Measurements from ENCODE around the gene BCO1.

Gene BCO1

DNA sequence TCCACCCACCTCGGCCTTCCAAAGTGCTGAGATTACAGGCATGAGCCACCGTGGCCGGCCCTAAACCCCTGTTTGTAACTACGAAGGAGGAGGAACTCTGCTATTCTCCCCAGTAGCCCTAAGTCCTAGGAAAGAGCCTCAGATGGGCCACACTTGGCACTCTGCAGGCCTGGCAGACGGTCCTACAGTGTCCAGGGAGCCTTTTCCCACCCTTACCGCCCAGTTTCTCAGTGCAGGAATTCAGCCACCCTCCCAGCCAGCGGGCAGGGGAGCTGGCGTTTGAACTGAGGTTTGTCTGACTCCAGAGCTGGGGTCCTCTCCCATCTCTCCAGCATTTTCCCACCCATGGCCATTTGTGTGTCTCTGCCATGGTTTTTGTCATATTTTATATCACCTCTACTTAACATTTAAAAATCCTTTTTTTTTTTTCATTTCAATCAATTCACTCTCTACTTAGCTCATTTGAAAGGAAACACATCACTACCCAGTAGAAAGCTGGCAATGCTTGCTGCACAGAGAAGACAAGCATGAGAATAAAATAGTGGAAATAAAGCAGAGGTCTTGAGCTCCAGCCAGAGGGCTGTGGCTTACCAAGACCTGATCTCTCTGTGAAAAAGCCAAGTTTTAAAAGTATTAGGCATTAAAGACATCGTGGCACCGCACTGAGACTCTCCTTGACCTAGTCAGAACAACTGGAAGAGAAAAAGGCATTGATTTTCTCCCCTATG is 34.9 kb downstream of the BCO1 start:
- in situ Hi-C loops (cut with MboI; ENCODE audit: low sequenced_read_pairs): no loop called here

DNA sequence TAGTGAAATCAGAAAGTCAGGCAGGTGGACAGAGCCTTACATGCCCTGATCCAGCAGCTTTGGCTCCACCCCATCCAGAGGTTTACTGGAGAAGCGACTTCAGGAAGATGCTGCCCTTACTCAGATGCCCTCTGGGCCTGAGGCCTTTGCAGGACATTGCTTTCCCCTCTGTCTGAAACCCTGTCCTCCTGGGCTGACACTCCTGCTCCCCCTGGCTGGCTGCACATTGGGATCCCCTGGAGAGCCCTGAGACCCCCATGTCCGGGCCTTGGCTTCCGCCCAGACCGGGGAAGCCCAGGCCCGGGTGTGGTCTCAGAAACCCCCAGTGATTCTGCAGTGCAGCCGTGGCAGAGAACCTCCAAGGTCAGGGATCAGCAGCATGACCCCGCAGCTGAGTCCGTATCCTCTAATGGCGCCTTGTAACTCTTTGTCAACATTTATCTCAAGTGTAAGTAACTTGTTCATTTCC is 36.6 kb downstream of the BCO1 start:
- in situ Hi-C loops (cut with MboI; ENCODE audit: low sequenced_read_pairs): no loop called here

DNA sequence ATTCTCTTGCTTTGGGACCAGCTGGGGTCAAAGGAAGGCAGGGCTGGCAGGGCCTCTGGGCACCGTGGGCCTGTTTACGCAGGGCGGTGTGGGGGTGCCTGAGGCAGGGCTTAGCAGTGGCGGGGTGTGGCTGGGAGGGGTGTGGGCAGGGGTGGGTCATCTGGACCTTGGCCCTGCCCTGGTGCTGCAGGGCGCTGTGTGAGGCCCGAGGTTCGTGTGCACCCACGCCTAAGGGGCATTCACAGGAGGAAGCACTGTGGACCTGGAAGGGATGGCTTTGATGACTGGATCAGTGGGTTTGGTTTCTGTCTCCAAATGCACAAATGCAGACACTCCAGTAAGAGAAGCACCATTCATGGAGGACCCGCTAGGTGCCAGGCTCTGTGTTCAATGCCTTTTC is 37.3 kb downstream of the BCO1 start:
- in situ Hi-C loops (cut with MboI; ENCODE audit: low sequenced_read_pairs): no loop called here

DNA sequence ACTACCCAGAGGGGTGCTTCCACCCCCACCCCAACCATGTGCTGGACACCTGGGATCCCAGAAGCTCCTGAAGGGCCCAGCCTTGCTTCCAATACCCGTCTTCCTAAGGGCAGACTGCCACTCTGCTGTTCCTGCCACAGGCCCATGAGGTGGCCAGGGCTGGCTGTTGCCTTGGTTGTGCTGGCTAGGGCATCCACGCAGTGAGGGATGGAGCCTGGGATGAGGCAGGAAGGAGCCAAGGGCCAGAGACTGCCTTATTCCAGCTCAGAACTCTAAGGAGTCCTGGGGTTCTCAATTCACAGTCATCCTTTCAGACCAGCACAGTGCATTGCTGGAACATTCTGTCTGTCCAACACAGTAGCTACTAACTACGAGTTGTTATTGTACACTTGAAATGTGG is 37.8 kb downstream of the BCO1 start:
- in situ Hi-C loops (cut with MboI; ENCODE audit: low sequenced_read_pairs): no loop called here

DNA sequence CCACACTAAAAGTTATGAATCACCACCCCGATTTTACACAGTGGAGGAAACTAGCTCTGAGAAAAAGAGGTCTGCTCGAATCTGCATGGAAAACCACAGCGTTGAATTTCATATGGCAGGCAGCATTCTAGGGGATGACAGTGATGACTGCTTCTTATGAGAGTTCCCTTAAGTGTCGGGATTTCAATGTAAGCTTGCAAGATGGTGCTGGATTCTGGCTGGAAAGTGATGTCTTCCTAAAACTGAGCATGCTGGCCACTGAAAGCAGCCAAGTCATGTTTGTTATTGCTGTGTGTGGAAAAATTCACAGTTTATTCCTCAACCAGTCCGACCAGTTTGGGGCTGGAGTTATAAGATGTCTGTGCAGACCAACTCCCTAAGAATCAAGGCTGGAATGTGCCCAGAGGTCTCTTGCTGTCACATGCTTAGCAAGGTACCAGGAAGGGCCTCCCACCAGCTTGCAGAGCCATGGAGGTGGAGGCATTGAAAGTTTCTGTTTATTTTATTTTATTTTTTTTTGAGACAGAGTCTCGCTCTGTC is 39.1 kb downstream of the BCO1 start:
- in situ Hi-C loops (cut with MboI; ENCODE audit: low sequenced_read_pairs): no loop called here

DNA sequence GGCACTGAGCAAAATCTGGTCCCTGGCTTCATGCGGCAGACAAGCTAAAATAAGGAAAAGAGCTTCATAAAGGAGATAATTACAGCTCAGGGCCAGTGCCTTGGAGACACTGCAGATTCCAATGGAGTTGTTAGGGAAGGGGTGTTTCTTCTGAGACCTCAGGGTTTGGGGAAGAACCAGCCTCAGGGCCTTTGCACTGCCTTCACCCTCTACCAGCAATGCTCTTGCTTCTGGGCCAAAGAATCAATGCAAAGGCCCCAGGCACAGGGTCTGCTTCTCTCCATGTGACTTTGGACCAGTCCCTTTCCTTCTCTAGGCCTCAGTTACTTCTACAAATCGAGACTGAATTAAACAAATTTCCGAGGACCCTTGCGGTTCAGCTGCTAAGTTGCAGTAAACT is 40.0 kb downstream of the BCO1 start:
- in situ Hi-C loops (cut with MboI; ENCODE audit: low sequenced_read_pairs): no loop called here

DNA sequence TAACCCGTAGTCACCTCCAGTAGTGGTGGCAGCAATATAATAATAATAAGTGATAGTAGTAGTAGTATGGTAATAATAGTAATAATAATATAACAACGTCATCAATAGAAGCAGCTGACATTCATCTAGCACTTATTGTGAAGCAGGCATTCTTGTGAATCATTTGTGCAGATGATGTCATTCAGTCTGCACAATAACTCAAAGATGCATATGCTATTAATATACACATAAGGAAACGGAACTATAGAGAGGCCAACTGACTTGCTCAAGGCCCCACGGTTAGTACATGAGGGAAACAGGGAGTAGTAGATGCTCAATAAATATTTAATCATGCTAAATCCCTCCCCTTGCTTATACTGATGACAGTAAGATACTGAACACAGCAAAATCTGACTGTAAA is 40.9 kb downstream of the BCO1 start:
- in situ Hi-C loops (cut with MboI; ENCODE audit: low sequenced_read_pairs): no loop called here

DNA sequence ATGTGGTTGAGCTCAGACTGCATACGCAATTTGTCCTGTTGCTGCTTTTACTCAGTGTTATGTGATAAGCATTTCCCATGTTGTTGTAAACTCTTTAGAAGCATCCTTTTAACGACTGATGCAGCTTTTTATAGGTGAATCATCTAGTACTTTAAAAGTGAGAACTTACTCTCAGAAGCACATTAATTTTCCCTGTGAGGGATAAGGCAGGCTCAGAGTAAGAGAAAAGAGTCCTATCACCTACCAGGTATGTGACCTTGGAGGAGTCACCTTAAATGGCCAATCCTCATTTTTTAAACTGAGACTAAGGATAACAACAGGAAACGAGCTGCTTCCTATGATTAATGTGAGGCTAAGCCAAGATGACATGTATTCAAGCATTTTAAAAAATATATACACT is 41.9 kb downstream of the BCO1 start:
- in situ Hi-C loops (cut with MboI; ENCODE audit: low sequenced_read_pairs): no loop called here

DNA sequence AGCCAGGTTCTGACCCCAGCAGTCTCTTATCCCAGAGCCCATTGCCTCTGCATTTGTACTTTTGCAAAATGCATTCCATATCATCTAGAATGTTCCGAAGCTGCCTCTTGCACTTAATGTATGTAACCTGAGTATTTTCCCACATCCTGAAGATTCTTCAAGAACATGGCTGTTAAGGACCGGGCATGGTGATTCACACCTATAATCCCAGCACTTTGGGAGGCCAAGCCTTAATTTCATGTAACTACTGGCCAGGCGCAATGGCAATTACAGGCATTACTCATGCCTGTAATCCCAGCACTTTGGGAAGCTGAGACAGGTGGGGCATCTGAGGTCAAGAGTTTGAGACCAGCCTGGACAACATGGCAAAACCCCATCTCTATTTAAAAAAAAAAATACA is 44.6 kb downstream of the BCO1 start:
- in situ Hi-C loops (cut with MboI; ENCODE audit: low sequenced_read_pairs): no loop called here

DNA sequence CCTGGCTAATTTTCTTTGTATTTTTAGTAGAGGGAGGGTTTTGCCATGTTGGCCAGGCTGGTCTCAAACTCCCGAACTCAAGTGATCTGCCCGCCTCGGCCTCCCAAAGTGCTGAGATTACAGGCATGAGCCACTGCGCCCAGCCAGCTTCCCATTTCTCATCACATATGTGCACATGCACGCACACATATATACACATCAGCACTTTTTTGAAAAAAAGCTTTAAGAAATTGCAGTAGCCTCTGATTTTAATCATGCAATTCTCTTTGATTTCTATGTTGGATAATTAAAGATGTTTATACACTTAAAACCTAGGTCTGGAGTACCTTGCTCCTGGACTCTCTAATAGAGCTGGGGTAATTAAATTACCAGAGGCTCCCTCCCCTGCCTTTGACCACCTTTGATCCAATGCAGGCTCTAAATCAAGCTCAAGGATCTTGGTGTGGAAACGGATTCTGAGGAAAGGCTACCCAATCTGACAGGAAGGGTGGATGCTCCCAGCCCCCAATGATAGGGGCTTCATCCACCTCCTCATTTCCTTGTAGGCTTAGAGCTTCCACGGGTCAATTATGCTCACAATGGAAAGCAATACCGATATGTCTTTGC is 46.6 kb downstream of the BCO1 start:
- in situ Hi-C loops (cut with MboI; ENCODE audit: low sequenced_read_pairs): no loop called here

DNA sequence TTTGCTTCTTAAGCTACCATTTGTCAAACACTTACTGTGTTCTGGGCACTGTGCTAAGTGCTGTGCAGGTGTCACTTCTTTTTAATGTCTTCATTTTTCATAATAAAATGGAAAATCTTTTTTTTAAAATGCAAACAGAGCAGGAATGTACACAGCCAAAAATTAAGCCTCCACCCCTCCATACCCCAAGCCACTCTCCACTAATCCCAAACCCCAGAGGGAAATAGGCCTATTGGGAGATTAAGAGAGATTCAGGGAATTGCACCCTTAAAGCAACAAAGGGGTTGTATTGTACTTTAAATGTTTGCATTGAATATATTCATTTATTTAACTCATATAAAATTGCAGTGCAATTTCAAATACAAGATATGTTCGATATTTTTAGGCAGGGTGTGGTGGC is 47.7 kb downstream of the BCO1 start:
- in situ Hi-C loops (cut with MboI; ENCODE audit: low sequenced_read_pairs): no loop called here

DNA sequence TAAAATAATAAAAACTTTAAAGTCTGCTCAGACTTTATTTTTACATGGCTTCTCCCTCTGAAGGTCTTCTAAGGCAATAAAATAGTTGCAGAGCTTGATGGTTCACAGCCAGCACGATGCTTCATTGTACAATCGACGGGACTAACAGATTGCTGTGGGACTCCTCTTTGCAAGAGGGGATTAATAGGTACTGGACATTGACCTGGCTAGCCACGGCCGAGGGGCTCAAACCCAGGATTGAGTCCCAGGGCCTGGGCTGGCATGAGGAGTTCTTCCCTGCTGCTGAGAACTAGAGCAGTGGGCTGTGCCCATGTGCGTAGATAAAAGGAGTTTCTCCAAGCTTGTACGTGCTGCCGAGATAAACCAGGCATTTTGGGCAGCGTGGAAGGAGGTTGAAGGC is 52.6 kb downstream of the BCO1 start:
- in situ Hi-C loops (cut with MboI; ENCODE audit: low sequenced_read_pairs): no loop called here

DNA sequence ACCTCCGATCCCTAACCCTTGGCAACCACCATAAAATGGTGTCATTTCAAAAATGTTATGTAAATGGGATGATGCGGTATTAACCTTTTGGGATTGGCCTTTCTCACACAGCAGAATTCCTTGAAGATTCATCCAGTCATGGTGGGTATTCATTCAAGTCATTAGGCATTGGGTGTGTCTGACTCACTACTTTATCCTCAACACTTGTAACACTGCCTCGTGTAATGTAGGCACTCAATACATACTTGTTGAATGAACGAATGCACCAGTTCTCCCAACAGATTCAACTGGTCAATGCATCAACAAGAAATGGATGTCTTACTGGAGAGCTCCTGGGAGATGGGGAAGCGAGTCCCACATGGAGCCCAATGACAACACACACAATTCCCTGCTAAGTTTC is 54.4 kb downstream of the BCO1 start:
- in situ Hi-C loops (cut with MboI; ENCODE audit: low sequenced_read_pairs): no loop called here

DNA sequence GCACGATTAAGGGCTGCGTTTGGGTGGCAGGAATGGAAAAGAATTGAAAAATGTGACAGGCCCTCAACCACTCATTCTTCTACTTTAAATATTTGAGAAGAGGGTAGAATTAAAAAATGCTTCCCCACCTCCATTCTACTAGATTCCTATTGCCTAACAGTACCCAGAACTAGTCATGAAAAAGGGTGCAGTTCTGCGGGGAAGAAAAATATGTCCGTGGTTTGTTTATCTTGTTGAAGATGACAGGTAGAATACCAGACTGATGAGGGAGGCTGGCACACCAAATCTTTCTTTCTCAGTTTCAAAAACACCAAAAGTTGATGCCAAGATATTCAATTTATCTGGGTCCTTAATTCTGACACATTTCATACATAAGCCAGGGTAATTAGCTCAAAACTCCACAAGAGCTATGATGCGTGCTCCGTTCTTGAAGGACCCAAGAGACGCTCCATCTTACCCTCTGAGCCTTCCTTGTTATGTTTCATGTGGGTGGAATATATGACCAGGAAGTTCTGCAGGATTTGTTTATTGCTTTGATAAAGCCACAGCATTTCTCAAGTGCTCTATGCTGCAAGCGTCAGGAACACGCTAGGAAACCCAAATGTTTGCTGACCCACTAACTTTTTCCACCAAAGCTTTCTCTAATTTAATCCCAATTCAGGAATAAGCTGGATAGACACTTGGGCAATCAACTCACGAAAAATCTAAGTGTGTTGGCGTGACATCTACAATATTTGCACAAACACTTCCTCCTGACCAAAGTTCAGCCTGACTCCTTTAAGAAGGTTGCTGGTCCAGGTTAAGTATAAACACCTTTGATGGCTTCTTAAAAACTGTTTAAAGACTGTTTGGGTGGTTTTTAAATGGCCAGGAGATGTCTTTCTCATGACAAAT is 55.7 kb downstream of the BCO1 start:
- in situ Hi-C loops (cut with MboI; ENCODE audit: low sequenced_read_pairs): no loop called here

DNA sequence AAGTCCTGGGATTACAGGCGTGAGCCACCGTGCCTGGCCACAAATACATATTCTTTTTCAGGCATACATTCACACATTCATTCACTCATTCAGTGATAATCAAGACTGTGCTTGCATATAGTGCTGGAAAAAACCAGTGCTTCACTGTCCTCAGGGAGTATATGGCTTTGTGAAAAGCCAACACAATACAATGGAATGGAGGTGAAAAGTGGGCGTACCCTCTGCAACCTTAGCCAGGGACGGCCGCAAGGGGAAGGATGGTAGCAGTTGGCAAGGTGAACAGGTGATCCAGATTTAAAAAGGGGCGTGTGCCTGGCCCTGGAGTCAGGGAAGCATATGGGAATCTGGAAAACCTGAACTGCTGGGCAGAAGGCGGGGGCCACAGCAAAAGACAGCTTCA is 58.1 kb downstream of the BCO1 start:
- in situ Hi-C loops (cut with MboI; ENCODE audit: low sequenced_read_pairs): no loop called here

DNA sequence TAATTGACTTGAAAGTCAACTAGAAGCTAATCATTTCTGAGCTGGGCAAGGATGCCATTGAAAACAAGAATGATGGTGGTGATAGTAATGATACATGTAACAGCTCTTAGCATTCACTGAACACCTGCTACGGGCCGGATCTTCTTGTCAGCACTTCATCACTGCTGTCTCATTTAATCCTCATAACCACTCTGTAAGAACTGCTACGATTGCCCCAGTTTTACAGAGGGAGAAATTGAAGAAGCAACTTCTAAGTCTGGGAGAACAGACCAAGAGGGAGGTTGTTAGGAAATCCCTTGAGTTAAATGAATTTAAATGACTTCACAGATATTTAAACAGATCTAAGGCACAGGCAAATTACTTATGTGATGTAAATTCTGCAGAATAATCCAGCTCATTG is 69.3 kb downstream of the BCO1 start:
- in situ Hi-C loops (cut with MboI; ENCODE audit: low sequenced_read_pairs): no loop called here

DNA sequence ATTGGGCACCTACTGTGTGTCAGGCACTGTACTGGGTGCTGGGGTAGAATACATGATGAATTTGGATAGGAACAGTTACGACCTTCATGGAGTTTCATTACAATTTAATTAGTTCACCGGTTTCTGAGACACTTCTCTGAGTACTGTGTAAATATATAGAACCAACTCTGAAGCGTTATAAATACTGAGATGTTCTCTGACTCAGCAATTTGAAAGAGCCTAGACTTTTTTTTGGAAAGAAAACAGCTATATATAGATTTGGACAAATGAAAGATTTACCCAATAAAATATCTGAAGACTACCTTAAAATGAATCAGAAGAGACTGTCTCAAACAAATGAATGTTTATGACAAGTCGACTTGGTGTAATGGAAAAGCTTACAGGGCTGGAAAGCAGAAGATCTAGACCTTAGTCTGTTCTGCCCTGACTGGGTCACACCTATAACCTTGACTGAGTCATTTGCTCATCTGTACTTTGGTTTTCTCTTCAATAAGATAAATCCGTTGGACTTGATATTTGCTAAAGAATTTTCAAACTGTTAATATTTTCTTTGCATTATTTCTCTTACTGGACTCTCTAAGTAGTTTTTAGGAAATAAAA is 71.7 kb downstream of the BCO1 start:
- in situ Hi-C loops (cut with MboI; ENCODE audit: low sequenced_read_pairs): no loop called here

DNA sequence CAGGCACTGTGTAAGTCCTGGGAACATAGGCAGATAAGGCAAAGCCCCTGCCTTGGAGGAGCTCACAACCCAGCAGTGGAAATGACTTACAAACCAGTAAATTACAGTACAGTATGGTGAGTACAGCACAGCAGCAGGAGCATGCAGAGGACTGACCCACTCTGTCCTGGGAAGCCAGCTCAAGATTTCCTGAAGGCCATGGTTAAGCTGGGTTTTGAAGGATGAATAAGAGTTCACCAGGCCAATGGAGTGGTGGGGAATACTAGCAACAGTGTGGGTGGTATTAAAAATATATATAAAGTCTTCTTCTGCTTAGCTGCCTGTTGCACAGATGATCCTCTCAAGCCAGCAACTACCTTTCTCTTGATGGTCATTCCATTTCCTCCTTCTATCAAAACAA is 73.3 kb downstream of the BCO1 start:
- in situ Hi-C loops (cut with MboI; ENCODE audit: low sequenced_read_pairs): no loop called here

DNA sequence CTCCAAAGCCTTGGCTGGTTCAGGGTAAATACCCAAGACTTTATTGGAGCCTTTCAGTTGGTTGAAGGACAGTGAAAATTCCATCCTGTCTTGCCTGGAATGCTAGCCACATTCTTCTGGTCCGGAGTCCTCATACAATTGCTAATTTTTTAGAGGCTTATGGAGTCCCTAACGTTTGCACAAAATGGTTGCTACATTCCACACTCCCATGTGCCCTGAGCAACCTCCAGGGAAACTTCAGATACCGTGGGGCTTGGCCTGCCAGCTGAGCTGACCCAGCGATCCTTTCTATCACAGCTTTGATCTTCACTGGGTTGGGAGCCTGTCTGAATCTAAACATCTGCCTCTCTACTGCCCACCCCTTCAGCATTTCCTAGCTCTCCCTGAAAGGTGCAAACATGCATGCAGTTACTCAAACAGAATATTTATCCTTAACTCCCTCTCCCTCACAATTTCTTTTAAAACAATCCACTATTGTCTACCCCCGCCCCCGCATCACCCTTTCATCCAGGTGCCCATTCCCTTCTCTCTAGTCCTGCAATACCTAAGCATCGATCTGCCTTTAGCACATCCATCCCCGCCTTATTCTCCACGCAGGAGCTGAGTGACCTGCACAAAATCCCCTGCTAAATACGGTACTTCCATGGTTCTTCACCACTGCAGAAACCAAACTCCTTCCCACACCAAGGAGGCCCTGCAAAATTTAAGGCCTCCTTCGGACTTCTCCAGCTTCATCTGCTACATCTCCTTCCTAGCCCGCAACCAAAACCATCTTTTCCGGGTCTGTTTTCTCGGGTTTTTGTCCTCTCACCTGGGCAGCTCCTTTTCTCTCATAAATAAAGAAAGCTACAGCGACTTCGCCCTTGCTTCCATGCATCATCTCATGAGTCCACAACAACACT is 75.5 kb downstream of the BCO1 start:
- in situ Hi-C loops (cut with MboI; ENCODE audit: low sequenced_read_pairs): no loop called here

DNA sequence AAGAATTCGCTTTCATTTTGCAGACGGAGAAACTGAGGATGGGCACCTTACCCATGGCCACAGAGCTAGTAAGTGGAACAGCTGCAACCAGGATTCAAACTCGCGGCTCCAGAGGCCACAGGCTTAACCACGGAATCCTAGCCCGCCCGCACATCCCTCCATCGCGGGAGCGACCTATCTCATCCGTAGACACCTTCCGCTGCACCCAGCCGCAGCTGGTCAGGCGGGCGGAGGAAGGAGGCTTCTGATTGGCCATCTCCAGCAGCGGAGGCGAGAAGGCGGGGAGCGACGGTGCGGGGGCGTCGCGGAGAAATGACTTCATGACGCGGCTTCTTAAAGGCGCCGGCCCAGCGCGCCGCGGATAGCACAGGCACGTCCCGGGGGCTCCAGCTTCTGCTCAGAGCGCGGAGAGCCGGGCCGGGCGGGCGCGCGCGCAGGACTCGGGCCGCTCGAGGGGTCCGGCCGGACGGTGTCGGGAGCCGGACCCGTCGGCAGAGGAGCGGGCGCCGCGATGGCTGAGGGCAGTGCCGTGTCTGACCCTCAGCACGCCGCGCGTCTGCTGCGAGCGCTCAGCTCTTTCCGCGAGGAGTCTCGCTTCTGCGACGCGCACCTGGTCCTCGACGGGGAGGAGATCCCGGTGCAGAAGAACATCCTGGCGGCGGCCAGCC is 76.2 kb downstream of the BCO1 start, which contains the start of gene GAN:
Gene GAN, plus strand, starts transcription at position 360 of the 668 bp plus-strand sequence. Its CDS starts 152 bp downstream, at position 512.
- in situ Hi-C loops (cut with MboI; ENCODE audit: low sequenced_read_pairs): no loop called here
